Activated CD4-positive, alpha-beta T cell treated with anti-CD3 and anti-CD28 coated beads, Interleukin-10, Interleukin-2, amounts not matched to agents 100 ng/mL and 50 ng/mL, durations not matched to agents 16 hours and 8 hours (primary cell): ENCODE measurements around the gene SMIM26.
"Not testable (repeated sequence)": the region's sequence is repeated elsewhere in the genome, so short reads cannot be mapped to it uniquely, and the experiment has no call there.

Source experiments
- DNase-seq: peaks from one replicate; pipeline ENCODE4 v3.0.0-alpha.2; 2020

The SMIM26 gene, protein sequence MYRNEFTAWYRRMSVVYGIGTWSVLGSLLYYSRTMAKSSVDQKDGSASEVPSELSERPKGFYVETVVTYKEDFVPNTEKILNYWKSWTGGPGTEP

DNA sequence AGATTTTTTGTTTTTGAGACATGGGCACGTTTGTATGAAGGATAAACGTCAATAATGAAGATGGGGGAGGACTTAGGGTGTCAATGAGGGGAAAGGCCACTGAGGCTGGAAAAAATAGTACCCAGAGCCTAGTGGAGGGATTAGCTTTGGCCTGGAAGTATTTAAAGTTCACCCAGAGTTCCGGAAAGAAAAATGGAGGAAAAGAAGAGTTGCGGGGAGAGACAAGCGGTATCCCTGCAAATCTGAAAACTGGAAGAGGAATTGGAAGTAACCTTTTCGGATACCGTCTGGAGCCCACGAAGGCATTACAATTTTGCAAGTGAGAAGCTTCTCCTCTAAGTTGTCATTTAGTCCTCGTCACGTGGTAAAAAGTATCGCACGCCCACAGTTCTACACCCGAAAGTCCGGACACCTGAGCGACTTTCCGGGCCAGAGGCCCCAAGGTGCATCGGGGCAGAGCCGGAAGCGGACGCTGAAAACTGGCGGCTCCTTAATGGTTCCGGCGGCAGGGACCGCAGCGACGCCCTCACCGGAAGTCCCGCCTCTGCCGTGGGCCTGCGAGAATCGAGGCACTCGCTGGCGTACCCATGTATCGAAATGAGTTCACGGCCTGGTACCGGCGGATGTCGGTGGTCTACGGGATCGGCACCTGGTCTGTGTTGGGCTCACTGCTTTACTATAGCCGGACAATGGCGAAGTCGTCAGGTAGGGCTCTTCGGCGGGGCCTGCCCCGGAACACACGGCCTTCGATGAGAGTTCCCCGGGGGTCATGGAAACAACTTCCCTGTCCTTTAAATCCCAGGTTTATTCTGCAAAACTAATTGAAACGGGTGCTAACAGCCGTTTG lies at the start of gene SMIM26:
Gene SMIM26 (plus strand): TSS at position 541 of the 847 bp plus-strand sequence. CDS start 47 bp downstream, at position 588.
- DNase-seq, result peak; percentile 97

DNA sequence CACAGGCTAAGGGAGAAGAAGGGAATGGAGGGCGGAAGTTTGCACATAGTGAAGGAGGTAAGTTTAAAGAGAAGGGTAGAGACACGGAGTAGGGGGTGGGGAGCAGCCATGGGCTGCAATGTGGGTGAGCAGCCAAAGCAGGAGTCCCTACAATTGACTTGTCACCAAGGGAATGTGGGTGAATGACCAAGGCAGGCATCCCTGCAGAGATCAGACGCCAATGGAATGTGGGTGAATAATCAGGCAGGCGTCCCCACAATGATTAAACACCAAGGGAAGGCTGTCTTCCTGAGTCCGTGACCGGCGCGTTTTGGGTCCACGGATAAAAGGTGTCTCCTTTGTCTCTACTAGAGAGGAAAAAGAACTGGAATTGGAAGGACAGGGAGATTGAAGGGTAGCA lies 45.2 kb upstream of the SMIM26 start:
- DNase-seq, result not testable (repeated sequence)

DNA sequence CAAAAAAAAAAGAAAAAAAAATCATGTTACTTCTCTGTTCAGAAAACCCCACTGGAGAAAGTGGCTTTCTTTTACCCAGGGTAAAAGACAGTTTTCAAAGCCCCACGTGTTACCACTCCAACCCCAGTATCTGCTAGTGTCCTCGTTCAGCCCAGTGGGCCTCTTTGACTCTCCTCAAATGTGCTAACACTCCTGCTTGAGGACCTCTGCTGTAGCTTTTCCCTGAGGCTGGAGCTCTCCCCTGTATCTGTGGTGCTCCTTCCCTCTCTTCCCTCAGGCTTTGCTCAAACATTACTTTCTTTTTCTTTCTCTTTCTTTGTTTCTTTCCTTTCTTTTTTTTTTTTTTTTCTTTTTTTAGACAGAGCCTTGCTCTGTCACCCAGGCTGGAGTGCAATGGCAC lies 44.2 kb upstream of the SMIM26 start:
- no peak for DNase-seq

DNA sequence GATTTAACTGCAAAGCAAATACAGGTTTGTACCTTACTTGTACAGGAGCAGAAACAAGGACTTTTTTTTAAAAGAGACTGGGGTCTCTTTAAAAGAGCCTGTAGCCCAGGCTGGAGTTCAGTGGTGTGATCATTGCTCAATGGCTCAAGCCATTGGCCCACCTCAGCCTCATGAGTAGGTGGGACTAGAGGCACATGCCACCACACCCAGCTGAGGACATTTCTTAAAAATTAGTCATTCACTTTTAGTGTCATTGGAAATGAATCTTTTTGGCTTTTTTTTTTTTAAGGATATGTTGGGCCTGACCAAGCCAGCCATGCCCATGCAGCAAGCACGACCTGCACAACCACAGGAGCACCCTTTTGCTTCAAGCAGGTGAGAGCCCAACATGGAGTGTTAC lies 42.6 kb upstream of the SMIM26 start:
- no peak for DNase-seq

DNA sequence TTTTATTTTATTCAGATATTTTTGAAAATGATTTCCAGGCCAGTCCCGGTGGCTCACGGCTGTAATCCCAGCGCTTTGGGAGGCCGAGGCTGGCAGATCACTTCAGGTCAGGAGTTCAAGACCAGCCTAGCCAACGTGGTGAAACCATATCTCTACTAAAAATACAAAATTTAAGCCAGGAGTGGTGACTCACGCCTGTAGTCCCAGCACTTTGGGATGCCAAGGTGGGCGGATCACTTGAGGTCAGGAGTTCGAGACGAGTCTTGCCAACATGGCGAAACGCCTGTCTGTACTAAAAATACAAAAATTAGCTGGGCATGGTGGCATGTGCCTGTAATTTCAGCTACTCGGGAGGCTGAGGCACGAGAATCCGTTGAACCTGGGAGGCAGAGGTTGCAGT lies 40.5 kb upstream of the SMIM26 start:
- DNase-seq, result not testable (repeated sequence)

DNA sequence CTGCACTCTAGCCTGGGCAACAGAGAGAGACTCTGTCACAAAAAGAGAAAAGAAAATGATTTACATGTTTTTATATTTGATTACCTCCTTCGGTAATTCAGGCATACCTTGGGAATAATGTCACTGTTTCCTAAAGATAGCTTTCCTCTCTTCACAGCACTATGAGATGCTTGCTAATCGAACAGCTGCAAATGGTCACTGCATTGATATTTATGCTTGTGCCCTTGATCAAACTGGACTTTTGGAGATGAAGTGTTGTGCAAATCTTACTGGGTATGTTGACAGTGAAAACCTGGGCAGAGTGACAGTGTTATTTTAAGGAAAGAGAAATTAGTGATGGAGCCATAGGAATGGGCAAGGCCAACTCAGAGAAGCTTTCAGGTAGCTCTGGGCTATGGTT lies 39.9 kb upstream of the SMIM26 start:
- no peak for DNase-seq

DNA sequence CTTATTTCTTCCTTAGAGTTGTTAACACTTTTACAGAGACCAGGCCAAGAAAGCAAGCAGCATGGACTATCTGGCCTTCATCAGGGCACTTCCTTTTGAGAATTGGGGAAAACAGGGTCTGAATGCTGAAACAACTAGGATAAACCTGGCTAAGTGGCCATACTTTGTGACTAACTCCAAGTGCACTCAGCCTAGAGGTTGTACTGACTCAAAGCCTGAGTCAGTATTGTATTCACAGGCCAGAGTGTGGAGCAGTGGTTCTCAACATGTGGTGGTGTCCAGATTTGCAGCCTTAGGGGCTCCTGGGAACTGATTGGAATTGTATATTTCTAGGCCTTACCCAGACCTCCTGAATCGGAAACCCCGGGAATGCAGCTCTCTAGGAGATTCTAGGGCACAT lies 39.4 kb upstream of the SMIM26 start:
- no peak for DNase-seq

DNA sequence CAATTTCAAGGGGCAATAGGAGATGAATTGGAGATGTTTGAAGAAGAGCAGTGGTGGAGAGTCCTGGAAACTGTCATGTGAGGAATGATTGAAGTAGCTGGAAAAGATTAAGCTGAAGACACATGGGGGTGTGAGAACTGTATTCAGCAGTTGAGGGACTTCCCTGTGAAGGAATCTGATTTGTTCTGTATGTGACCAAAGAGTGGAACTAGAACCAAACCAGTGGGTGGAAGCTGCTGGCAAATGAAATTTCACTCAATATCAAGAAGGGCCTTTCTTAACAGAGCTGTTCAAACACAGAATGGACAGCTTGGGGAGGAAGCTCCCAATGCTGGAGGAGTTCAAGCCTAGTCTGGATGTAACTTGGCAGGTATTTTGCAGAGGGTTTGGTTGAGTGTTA lies 38.2 kb upstream of the SMIM26 start:
- no peak for DNase-seq

DNA sequence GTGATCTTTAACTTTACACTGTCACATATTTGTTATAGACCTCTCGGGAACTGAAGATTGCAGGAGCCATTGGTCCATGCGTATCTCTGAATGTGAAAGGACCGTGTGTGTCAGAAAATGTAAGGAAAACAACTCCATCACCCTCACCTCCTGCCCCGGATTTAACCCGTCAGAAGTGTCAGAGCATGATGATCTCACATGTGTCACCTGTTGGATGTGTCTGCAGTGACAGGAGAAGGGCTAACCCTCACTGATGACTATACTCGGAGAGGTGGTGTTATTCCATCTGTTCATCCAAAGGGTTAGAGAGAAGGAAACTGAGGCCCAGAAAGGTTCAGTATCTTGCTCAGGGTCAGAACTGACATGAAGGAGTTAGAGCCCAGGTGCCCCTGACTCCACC lies 34.6 kb upstream of the SMIM26 start:
- no peak for DNase-seq

DNA sequence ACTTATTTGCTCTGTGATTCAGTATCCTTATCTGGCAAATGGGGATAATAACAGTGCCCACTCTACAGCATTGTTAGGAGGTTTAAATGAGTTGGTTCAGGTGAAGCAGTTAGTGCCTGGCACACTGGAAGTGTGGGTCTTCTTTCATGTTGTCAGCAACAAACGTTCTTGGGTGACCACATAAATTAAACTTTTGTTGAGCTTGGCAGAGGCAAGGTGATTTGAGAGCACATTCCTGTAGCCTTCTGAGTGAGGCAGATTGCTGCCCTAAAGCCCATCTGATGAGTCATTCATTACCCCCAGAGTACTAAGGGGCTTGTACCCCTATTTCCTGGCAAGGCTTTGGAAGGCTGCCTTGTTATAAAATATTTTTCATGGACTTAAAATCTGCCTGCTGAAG lies 33.7 kb upstream of the SMIM26 start:
- DNase-seq, result no peak

DNA sequence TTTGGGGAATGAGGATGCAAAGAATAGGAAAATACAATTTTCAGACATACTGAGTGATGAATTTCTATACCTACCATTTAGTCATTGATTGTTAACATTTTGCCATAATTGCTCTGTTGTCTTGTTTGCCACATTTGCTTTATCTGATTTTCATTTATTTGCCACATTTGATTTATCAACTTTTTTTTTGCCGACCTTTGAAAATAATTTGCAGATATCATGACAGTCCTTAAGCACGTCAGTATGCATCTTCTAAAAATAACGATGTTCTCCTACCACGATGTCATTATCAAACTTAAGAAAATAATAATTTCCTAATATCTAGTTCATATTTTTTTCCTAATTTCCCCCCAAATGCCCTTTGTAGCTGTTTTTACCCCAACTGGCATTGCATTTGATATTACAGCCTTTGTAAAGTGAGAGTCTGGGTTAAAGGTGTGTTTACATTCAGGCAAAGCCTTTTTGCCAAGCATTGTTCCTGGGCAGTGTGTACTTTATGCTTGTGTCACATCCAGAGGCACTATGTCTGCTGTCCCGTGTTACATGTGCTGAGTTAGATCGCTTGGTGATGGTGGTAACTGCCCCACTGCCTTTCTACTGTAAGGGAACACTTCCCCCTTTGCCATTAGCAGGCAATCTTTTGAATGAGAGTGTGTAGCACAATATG lies 33.1 kb upstream of the SMIM26 start:
- DNase-seq, result no peak

DNA sequence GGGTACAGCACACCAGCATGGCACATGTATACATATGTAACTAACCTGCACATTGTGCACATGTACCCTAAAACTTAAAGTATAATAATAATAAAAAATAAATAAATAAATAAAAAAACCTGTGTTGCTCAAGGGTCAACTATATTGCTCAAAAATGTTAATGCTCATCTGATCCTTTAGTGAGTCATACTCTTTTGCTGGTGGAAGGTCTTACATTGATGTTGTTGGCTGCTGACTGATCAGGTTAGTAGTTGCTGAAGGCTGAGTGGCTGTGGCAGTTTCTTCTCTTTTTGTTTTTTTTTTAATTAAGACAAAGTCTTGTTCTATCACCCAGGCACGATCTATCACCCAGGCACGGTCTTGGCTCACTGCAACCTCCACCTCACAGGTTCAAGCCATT lies 29.6 kb upstream of the SMIM26 start:
- DNase-seq, result no peak

DNA sequence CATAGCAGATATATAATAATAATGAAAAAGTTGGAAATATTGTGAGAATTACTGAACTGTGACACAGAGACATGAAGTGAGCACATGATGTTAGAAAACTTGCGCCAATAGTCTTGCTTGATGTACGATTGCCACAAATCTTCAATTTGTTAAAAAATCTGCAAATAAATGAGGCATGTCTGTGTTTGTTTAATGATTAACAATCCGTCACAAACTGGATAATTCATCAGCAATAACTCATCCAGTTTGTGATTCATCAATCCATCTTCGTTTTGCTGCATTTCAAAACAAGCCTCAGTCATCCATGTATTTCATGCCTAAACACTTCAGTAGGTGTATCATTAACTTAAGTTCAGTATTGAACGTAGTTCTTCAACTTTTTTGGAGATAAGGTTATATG lies 25.5 kb upstream of the SMIM26 start:
- no peak for DNase-seq

DNA sequence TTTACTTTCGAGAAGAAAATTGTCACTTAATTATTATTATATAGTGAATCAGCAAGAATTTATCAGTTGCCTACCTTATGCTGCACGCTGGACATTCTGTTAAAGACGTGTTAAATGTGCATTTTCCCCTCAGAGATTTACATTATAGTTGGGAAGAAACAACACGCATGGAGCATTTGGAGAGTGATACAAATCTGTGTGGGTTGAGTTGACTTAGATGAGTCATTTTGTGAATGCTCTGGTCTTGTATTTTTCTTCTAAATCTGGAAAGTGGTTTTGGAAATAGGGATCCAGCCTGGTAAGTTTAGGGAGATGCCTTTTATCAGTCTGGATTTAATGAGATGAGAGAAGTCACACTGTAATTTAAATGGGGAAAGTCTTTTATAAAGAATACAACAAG lies 24.0 kb upstream of the SMIM26 start:
- no peak for DNase-seq

DNA sequence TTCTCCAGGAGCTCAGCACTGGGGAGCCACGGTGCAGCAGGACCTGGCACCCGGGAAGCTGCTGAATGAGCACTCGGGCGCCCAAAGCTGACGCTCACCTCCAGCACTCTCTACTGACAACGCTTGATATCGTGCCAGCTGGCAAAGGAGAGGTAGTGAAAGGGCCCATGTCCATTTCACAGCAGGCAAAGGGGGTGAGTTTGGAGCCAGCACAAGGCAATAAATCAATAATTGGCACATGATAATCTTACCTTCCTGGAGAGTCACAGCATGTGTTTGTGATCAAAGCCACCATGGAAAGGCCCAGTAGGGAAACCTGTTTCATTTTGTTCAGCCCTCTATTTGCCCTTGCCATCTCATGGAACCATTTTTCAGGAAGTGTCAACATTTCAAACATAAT lies 23.3 kb upstream of the SMIM26 start:
- no peak for DNase-seq

DNA sequence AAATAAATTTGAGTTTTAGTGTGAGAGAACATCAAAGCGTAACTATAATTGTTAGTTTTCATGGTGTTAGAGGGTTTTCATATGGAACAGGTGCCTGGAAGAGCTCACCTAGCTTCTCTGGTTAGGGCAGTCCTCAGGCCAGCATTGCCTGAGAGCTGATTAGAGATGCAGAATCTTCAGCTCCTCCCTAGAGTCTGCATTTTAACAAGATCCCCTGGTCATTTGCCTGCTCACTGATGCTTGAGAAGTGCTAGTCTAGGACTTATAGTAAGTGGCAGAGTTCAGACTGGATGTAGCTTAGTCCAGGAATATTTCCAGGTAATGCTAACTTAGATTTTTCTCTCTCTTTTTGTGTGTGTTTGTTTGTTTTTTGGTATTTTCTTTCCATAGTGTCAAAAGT lies 21.7 kb upstream of the SMIM26 start:
- DNase-seq, result no peak

DNA sequence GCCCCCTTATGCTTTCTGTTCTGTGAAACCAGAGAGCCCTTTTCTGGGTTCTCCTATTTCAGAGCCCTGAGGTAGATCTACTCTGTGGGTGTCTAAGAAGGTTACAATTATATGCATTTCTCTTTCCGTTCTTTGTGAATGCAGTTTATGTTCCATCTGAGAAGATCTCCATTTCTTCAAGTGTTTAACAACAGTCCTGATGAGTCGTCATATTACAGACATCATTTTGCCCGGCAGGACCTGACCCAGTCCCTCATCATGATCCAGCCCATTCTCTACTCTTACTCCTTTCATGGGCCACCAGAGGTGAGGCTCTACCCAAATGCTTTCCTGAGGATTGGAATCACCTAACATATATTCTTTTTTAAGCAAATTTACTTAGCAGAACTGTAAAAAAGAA lies 18.8 kb upstream of the SMIM26 start:
- DNase-seq, result no peak

DNA sequence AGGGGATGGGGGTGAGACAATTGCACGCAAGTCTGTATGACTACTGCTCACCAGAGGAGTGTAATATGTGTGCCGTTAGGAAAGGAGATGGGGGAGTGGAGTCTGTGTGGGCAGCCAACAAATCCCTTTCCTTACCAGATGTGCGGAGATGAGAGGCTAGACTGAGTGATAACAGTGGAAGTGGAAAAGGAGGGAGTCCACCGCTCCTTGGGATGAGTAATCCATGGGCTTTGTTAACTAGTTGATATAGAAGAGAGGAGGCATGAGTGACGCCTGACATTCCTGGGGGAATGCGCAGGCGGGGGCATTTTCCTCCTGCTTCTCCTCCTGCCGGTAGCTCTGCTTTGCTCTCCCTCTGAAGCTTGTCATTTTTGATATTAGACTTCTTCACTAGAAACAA lies 13.5 kb upstream of the SMIM26 start:
- DNase-seq, result no peak

DNA sequence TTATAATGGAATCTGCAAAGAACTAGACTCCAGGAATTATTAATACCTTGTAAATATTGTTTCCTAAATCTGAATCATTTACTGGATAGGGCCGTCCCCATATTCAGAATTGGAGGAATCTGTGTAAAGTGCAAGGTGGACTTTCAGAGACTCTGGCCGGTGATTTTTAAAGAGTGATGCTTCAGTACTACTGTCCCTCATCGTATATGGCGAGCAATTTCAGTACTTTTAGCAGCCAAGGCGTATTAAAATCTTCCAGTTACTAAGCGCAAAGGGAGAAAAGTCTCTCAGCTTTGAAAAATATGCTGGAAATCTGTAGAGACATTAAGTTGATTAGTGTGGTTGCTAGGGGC lies 483 bp downstream of the SMIM26 start:
- no peak for DNase-seq

DNA sequence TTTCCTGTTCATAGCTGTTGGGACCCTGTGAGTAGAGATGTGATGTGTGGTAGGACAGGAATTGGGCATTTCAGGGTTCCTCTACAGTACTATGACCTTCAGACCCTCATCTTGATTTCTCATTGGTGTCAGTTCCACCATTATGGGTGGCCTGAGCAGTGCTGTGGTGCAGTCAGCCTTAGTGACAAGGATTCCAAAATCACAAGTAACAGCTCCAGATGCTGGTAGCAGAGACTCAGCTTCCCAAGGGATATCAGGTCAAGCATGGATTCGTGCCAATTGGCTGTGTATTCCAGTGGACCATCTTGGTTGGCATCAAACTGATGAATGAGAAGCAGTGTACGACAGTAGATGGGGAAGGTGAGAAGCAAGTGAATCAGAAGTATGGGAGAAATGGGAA lies 3.8 kb downstream of the SMIM26 start:
- DNase-seq, result no peak

DNA sequence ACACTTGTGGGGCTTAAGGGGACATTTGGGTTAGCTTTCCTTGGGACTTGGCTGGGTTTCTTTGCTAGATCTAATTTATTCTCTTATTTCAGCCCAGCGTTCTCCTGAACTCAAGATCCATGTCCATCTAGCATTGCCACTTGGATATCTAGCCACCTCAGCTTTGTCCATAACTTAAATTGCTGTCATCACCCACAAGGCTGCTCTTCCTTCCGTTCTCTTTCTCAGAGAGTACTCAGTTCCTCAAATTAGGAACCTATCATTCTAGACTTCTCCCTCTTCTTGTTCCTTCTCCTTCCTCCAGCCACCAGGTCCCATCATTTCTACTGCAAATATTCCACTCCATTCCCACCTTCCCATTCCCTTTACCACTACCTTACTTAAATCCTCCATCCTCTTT lies 4.3 kb downstream of the SMIM26 start:
- DNase-seq, result no peak

DNA sequence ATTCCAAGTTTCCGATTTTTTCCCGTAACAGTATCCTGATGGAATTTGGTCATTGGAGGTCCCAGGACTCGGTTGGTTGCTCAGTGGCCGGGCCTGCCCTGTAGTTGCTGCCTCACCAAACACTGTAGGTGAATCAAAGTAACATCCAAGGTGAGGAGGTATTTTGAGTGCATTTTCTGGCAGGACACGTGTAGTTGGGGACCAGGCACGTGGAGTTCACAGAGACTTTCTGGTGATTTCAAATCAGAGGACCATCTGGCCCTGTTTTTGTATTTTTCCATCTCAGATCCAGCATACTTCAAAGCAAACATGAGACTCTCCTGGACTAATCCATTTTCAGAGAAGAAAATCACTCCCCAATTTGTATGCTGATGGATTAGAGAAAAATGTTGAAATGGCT lies 10.7 kb downstream of the SMIM26 start:
- DNase-seq, result no peak

DNA sequence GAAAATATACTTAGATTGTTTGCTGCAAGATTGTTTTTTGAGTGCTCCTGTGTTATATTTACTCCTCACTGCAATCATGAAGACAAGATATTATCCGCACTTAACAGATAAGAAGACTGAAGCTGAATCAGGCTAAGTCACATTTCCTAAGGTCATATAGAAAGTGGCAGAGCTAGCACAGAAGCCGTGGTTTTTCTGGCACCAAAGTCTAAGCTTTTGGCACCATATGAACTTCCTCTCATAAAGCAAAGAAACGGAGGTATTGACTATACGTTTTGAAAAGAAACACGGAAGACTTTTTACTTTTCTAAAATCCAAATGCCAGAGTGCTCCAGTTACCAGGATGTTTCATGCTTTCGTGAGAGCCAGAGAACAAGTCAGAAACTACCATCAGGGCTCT lies 11.3 kb downstream of the SMIM26 start:
- no peak for DNase-seq

DNA sequence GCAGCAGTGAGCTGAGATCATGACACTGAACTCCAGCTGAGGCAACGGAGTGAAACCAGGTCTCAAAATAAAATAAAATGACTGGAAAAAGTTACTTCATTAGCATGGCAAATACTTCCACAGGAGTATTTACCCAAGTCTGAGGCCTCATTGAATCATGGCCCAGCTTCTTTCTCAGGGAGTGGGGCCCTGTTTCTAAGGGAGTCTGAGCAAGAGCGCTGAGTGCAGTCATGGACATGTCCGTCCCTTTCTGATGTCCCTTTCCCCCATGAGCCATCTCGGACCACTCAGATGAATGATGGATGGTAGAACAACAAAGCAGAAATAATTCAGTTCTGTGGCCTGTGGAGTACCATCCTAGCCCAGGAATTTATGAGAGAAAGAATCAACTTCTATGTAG lies 12.8 kb downstream of the SMIM26 start:
- DNase-seq, result no peak

DNA sequence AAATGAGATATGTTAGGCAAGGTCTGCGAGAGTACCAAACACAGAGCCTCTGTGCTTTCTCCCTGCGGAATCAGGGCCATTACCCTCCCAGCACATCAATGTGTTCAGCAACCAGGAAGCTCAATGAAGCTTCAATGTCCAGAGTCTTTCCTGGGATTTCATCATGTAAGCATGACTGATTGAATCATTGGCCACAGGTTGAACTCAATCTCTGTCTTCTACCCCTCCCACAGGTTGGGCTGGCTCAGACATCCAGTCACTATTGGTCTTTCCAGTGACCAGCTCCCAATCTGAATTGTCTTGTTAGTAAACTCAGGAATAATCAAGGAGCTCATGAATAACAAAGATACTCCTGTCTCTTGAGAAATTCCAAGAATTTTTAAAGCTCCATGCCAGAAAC lies 17.9 kb downstream of the SMIM26 start:
- no peak for DNase-seq
